Neuron (in vitro differentiated cells): ENCODE measurements around the gene SNAP25.

Experiments
- H2AFZ ChIP-seq: one replicate; pipeline ENCODE4 v1.6.1; 2013; ENCODE audit warnings: low read depth, mild to moderate bottlenecking, inconsistent platforms, low read length, moderate library complexity
- H3K27me3 ChIP-seq: one replicate; pipeline ENCODE4 v1.6.1; 2013; ENCODE audit warnings: low read length; ENCODE audit not compliant: insufficient read depth
- H3K36me3 ChIP-seq: one replicate; pipeline ENCODE4 v1.6.1; 2013; ENCODE audit warnings: low read length; ENCODE audit not compliant: insufficient read depth
- H3K4me1 ChIP-seq: one replicate; pipeline ENCODE4 v1.6.1; 2013; ENCODE audit warnings: low read length; ENCODE audit not compliant: insufficient read depth
- H3K4me3 ChIP-seq: 2 replicates; pipeline ENCODE4 v1.5.1; 2013; ENCODE audit warnings: mild to moderate bottlenecking, low read length, moderate library complexity
- H3K9me3 ChIP-seq: one replicate; pipeline ENCODE4 v1.6.1; 2013; ENCODE audit warnings: low read length

SNAP25 gene

DNA sequence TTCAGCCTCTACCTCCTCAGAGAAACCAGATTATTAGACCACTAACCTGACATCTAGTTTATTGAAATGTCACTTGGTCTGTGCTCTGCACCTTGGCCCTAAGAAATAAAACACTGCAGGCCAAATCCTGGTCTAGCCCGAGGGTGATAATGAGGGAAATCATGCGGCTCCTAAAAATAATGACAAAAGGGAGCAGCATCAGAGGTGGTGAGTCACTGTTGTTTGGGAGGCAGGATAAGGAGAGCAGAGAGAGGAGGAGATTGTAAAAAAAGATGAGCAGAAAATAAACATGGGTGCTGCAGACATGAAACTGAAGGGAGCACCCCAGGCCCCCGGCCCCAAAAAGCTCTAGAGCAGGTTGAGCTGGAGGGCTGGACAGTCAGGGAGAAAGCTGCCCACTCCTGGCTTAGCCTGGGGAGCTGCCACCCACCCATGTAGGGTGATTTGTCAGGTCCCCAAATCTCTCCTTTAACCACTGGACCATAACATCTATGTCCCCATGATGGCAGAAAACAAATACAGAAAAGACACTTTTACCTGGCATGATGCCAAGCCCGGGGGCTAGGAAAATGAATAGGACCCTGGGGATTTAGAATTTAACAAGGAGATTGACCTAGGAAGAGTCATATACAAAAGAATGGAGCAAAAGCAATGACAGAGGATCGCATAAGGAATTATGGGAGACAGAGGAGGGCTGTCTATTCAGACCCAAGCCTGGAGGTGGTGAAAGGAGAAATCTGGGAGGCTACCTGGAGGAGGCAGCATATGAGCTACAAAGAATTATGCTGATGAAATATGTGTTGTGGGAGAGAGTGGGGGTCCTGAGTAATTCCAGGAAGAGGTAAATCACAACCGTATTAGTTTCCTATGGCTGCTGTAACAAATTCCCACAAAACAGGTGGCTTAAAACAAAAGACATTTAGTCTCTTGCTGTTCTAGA, 103.7 kb downstream of the SNAP25 start:
- H3K9me3 ChIP-seq: no peaks in the 10 kb centered on the region
- H3K36me3 ChIP-seq: no peaks in the 10 kb centered on the region
- H3K4me1 ChIP-seq: no peaks in the 10 kb centered on the region
- no peak overlapping the region for H2AFZ ChIP-seq
- no peaks in the 10 kb centered on the region for H3K27me3 ChIP-seq
- no peak overlapping the region for H3K4me3 ChIP-seq

DNA sequence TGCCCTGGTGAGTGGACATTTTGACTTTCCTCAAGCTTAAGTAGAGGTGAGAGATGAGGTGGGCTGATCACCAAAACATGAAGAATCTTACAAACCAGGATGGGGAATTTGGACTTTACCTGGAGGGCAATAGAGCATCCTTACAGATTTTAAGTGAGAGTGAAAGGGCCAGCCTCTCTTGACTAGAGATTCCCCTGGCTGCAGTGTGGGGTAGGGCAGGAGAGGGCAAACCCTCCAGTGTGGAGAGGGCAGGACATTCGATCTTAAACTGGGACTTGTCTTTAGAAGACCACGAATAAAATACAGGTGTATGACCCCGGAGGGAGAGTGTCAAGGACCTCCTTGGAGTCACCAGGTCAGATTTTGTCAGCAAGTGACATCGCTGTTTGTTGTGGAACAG, 105.1 kb downstream of the SNAP25 start:
- no peak overlapping the region for H3K4me3 ChIP-seq
- H3K9me3 ChIP-seq: no peaks in the 10 kb centered on the region
- H3K27me3 ChIP-seq: no peaks in the 10 kb centered on the region
- H3K36me3 ChIP-seq: no peaks in the 10 kb centered on the region
- H3K4me1 ChIP-seq: no peaks in the 10 kb centered on the region
- H2AFZ ChIP-seq: no peak overlapping the region

DNA sequence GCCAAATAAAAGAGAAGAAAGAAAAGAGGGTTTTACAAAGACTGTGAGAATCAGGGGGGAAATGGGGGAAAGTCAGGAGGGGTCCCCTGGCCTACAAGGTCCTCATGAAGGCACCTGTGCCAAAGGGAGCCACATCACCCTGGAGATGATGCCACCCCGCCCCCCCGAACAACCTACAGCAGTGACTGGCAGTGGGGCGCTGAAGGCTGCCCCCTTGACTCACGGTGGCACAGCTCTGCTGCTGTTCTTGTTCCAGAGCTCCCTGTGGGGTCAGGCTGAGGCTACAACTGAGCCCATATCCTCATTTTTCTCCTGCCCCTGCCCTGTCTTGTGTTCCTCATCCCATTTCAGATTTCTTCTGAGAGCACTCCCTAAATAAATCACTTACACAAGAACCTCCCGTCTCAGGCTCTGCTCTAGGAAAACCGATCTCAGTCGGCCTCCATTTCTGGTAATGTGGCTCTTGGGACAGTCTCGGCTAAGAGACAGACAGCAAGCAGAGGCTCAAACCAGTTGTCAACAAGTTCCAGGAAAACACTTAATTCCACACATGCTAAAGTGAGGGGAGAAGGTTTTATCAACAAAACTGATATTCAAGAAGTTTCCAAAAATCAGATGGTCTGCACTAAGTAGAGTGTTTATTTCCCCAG, 105.7 kb downstream of the SNAP25 start:
- H3K4me1 ChIP-seq: peaks cover 5% of the 10 kb centered on the region
- H3K9me3 ChIP-seq: no peaks in the 10 kb centered on the region
- no peak overlapping the region for H2AFZ ChIP-seq
- no peaks in the 10 kb centered on the region for H3K27me3 ChIP-seq
- no peak overlapping the region for H3K4me3 ChIP-seq
- no peaks in the 10 kb centered on the region for H3K36me3 ChIP-seq

DNA sequence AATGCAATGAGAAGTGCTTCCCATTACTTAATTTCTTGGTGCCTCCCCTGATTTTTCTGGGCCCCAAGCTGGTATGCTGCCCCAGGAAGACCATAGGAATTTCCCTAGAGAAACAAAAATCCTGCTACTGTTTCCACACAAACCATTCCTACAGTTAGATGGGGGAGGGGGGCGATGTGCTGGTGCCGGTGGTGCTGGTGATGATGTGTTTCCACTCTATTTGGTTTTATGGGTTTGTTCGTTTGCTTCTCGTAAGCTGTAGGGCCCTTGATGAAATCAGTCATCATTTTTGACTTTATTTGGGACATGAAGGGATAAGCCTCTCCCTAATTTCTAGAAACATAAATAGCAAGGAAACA, 110.2 kb downstream of the SNAP25 start:
- no peak overlapping the region for H2AFZ ChIP-seq
- H3K9me3 ChIP-seq: no peaks in the 10 kb centered on the region
- peaks cover 40% of the 10 kb centered on the region for H3K4me1 ChIP-seq
- H3K27me3 ChIP-seq: no peaks in the 10 kb centered on the region
- no peak overlapping the region for H3K4me3 ChIP-seq
- no peaks in the 10 kb centered on the region for H3K36me3 ChIP-seq

DNA sequence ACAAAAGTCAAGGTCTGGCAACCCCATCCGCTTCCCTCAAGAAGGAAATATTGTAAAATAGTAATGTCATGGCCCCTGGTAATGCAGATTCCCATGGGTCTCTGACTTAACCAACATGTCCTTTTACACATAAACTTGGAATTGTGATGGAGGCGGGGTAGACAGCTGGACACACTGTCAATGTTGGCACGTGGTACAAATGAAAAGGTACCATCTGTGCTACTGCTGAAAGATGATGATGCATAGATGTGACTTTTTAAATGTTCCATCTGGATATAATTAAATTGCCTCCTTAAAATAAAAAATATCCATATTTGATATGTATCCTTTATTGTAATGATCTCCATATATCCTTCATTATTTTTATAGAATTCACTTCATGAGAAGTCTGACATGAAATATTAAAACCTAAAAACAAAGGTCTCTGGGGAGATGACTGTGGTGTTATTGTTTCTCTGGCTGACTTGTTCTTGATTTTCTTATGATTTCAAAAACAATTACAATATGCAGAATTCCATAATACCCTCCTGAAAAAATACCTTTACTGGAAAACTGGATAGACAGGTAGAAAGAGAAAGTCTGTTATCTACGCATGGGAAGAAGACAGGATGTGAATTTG, 110.9 kb downstream of the SNAP25 start:
- no peak overlapping the region for H2AFZ ChIP-seq
- H3K9me3 ChIP-seq: no peaks in the 10 kb centered on the region
- H3K27me3 ChIP-seq: no peaks in the 10 kb centered on the region
- H3K4me1 ChIP-seq: peaks cover 41% of the 10 kb centered on the region
- H3K4me3 ChIP-seq: no peak overlapping the region
- no peaks in the 10 kb centered on the region for H3K36me3 ChIP-seq

DNA sequence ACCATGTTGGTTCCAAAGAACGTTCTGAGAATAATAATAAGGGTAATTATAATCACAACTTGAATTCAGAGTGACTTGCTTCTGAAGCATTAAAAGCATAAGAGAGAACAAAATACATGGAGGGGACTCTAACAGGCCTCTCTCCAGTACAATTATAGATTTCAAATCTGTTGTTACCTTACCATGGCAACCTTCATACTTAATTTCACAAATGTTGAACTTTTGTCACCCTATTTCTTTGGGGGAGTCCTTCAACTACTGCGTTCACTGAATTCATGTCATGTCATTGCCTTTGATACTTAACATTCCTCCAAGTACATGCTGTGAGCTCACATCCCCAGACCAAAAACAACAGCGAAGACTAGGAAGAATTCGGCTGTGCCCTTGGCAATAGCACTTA, 111.4 kb downstream of the SNAP25 start:
- H3K9me3 ChIP-seq: no peaks in the 10 kb centered on the region
- no peaks in the 10 kb centered on the region for H3K27me3 ChIP-seq
- peaks cover 41% of the 10 kb centered on the region for H3K4me1 ChIP-seq
- no peak overlapping the region for H2AFZ ChIP-seq
- H3K4me3 ChIP-seq: no peak overlapping the region
- H3K36me3 ChIP-seq: no peaks in the 10 kb centered on the region

DNA sequence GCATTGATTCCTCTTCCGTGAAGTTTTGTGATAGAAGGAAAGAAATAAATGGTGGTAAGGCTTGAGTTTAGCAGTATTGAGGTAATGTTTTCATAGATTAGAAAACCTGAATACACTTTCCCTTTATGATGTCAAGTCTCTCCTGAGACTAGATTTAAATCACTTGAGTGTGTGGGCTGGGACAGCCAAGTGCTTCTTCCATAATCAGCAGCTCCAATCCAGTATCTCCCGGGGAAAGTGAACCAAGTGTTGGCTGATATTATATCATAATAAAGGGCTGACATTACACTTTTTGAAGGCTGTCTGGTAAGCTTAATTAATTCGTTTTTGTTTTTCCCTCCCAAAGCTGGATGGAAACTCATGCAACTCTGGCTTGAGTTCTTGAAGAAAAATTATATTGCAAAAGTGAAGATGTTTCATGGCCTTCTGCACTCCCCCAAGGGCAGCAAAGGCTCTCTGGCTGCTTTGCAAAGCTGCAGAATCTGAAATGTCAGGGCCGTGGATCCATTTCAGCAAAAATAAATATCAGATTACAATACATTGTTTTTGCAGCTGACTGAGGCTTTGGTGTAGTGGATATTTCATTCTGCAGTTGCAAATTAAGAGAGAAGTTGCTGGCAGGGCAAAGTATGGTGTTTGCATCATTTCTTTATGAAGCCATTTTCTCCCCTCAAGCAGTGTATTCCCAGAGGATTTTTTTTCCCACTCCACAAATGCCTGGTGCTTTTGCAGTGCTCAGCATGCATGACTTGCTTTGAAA, 114.2 kb downstream of the SNAP25 start:
- H3K36me3 ChIP-seq: no peaks in the 10 kb centered on the region
- peaks cover 41% of the 10 kb centered on the region for H3K4me1 ChIP-seq
- no peak overlapping the region for H2AFZ ChIP-seq
- no peaks in the 10 kb centered on the region for H3K9me3 ChIP-seq
- no peak overlapping the region for H3K4me3 ChIP-seq
- no peaks in the 10 kb centered on the region for H3K27me3 ChIP-seq

DNA sequence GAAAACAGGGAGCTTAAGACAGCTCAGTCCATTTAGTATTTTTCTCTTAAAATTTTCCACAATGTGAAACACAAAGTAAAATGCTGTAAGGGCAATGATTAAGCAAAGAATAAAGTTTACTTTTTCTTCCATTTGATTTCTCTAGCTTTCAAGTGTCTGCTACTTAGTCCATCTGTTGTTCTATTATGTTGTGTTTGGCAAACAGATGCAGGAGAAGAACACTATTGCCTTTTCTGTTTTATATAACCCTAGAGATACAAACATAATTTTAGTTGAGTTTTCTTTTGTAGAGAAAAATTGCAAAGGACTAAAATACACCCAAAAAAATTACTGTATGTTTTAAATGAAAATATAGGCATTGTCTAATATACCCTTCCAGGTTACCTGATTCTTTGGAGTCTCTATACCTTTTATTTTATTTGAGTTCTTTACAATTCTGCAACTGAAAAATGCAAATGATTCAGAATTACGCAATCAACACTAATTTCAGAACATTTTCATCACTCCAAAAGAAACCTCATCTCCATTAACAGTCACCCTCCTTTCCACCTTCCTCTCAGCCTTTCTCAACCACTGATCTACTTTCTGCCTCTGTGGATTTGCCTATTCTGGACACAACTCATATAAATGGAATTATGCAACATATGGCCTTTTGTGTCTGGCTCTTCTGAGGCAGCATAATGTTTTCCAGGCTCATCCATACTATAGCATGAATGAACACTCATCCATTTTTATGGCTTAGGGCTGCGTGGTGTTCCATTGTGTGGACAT, 118.5 kb downstream of the SNAP25 start:
- Histone ChIP-seq H3K4me1 (peaks cover 17% of the 10 kb centered on the region), H3K4me3 (no peak overlapping the region), H2AFZ (no peak overlapping the region), H3K9me3 (peaks cover 8% of the 10 kb centered on the region), H3K27me3 (no peaks in the 10 kb centered on the region), H3K36me3 (no peaks in the 10 kb centered on the region)

DNA sequence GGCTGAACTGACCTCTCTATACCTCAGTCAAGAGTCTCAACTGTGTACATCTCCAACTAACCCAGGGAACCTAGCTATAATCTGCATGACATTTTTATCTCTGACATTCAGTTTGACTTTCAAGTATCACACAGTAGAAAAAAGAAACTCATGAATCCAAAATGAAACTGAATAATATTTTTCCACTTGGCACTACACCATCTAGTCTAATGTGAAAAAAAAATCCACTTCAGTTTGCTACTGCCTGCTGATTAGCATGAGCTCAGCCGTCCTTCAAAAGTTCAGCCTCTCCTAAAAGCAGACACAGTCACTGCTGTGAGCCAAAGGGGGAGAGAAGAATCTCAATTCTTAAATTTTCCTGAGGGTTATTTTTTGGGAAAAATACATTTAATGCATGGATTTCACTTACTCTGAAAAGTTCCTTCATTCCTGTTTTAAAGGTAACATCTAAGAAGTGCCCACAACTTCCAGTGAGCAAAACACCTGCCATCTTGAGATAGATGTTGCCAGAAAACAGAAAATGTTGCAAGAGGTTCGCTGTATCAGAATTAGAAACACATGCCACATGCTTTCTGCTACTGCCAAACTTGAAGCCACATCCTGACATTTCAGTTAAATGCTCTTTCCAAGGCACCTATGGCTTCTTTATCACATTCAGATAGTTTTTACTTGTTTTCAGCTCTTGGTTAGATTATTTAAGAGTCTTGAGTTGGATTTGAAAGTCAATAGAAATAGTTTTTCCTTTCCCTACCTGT, 120.0 kb downstream of the SNAP25 start:
- Histone ChIP-seq H2AFZ (no peak overlapping the region), H3K27me3 (no peaks in the 10 kb centered on the region), H3K9me3 (peaks cover 10% of the 10 kb centered on the region), H3K36me3 (no peaks in the 10 kb centered on the region), H3K4me3 (no peak overlapping the region), H3K4me1 (peaks cover 3% of the 10 kb centered on the region)

DNA sequence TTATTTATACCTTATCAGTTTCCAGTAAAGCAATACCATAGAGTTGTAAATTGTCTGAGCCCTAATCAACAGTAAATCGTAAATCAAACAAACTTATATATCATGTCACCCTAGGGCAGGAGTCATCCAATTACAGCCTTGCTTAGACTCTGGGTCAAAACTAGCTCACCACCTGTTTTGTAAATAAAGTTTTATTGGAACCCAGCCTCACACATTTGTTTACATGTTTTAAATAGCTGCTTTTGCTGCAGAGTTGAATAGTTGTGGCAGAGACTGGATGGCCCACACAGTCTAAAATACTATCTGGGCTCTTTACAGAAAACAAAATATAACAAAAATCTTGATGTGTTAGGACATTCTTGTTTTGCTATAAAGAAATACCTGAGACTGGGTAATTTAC, 121.0 kb downstream of the SNAP25 start:
- Histone ChIP-seq H3K27me3 (no peaks in the 10 kb centered on the region), H3K4me3 (no peak overlapping the region), H3K4me1 (no peaks in the 10 kb centered on the region), H2AFZ (no peak overlapping the region), H3K36me3 (no peaks in the 10 kb centered on the region), H3K9me3 (peaks cover 10% of the 10 kb centered on the region)

DNA sequence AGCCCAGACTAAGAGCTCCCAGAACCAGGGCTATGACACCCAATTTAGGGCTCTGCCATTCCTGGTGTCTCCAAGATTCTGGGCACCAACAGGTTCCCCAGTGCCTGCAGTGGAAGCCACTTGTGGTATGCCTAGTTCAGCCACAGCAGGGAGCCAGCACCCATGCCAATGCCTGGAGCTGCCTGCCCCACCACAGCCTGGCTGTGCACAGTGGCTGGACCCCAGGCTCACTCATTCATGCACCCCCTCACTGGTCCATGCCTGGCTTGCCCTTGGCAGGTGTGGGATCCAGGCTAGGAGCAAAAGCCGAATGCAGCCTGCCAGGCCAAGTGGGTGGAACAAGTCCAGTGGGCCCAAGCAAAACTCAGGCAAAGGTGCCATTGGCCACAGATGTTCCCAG, 123.5 kb downstream of the SNAP25 start:
- Histone ChIP-seq H3K4me3 (no peak overlapping the region), H3K27me3 (no peaks in the 10 kb centered on the region), H3K9me3 (peaks cover 10% of the 10 kb centered on the region), H3K36me3 (no peaks in the 10 kb centered on the region), H3K4me1 (no peaks in the 10 kb centered on the region), H2AFZ (no peak overlapping the region)

DNA sequence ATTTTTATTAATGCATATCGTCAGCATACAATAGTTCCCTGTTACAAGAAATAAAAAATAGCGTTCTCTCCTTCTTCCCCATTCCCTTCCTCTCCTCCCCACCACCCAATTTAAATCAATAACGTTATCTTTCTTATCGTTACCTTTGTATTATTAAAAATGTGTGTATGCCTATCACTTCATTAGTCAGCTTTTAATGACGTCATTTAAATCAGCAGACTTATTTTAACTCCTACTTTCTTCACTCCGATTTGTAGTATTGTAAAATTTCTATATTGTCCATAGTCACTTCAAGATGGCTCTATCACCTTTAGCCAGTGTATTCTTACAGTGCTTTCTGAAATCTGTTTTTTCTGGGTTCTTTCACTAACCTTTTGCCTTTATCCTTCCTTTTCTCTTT, 126.3 kb downstream of the SNAP25 start:
- peaks cover 10% of the 10 kb centered on the region for H3K9me3 ChIP-seq
- no peaks in the 10 kb centered on the region for H3K4me1 ChIP-seq
- no peak overlapping the region for H2AFZ ChIP-seq
- H3K27me3 ChIP-seq: no peaks in the 10 kb centered on the region
- H3K4me3 ChIP-seq: no peak overlapping the region
- H3K36me3 ChIP-seq: no peaks in the 10 kb centered on the region
